ENCODE data around the gene ACSL5.
"Not testable (repeated sequence)": the region's sequence is repeated elsewhere in the genome, so short reads cannot be mapped to it uniquely, and the experiment has no call there.

Gene ACSL5

DNA sequence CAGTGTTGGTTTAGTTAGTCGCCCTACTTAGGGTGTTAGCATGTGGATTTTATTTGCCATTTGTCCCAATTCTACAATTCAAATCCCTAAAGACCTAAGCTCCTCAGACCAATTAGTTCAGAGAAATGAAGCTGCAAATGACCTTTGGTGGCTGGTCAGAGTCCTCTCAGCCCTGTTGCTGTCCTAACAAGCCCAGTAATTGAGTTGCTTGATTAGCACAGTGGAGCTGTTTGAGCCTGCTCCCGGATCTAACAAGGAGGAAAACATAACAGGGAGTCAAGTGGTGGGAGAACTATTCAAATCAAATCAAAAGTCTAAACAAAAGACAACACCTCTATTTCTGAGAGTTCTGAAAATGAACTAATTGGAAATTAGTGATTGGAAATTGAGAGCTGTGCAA, 50.7 kb downstream of the ACSL5 start:
- DNase-seq: no peak

DNA sequence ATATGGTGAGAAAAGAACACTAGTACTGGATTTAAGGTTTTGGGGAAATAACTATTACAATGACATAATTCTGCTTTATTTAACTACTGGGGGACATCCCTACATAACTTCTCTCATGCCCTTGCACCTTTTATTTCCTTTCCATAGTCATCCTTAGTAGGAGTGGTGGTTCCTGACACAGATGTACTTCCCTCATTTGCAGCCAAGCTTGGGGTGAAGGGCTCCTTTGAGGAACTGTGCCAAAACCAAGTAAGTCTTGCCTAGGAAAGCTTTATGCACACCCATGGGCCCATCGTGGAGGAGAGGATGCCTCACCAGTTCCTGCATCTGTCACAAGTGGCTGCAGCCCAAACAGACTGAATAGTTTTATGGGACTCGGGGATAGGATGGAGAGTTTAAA, 52.2 kb downstream of the ACSL5 start:
- no peak for DNase-seq

DNA sequence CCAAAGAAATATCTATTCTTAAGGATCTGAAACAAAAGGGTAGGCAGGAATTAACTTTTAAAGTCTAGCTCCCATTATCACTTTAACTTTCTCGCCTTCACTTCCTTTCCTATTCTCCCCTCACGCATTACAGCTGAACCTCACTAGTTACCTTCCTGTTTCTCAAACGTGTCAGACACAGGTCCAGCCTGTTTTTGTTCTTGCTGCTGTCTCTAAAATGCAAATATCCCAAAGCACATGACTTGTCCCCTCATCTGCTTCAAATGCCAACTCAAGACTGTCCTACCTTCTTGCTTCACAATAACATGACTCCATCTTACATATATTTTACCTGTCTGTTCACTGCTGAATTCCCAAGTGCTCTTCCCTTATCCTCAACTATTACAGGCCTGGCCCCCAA, 55.2 kb downstream of the ACSL5 start:
- DNase-seq: no peak

DNA sequence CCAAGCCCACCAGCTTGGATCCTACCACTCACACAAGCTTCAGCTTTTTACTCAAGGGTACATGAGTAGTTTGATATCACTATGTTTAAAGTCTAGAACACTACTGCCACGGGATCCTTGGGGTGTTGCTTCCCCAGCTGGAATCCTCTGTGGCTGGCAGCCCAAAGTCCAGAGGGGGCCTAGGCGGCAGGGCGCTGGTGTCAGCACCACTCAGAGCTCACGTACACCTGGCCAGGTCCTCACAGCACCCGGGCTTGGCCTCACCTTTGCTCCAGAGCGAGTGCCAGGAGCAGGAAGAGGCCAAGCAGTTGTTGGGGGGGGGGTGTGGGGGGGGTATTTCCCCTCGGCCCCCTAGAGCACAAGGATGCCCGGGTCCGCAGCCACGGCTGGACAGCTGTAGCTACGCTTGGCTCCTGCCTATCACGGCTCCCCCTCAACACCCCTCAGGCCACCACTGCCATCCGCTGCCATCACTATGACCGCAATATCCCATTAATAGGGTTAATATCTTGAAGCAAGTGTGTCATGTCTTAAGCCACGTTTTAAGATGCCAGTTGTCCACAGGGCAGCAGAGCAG, 55.8 kb downstream of the ACSL5 start:
- no peak for DNase-seq

DNA sequence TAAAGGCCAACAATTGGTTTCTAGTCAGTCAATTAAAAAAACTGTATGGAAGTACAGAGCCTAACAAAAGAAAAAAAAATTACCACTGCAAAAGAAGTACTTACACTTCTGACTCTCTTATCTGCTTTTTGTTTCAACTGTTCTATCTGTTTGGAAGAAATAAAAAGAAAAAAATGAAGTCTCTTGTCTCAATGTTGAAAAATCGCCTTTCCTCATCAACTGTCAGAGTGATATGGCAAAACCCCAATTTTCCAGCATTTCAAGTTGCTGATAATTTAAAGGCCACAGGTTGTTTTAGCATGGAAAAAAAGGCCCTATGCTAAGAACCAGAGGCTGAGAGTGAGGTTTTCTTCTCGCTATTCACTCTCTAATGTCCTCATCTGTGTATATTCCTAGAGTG, 59.2 kb downstream of the ACSL5 start:
- no peak for DNase-seq

DNA sequence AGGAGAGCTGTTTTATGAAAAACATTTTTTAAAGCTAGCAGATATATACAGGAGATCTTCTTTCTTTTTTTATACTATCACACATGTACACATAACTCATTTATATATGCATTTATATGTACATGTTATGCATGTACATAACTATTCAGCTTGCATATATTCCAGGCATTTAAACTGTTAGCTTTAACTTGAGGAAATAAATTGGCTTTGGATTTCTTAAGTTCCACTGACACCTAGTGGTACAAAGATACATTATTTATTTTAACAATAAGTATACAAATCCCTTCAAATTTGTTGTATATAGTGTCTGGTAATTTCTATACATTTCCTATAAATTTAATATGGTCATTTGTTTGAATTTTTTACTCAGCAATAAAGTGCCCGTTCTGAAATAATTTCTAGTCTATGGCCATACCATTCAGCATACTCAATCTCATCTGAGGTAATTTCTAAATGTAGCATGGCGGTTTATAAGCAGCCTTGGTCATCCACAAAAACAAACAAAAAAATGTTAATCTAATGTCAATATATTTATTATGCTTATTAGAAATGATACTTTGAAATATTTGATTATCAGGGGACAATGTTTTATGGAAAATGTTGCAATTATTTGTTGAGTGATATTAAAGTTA, 61.2 kb downstream of the ACSL5 start:
- DNase-seq: peak; percentile 41

DNA sequence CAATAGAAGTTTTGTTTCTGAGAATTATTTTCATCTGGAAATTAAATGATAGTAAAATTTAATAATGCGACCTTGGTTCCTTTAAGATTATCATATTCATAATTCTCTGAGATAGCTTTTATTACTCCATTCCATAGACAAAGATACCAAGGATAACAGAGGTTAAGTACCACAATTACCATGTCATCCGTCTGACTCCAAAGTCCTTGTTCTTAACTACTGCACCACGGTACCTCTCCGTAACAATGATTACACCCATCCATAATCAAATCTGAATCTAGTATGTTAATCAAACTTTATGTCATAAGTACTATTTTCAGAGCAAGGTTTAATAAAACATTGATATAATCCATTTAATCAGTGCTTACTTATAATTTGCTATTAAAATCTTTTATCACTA, 64.4 kb downstream of the ACSL5 start:
- DNase-seq: no peak

DNA sequence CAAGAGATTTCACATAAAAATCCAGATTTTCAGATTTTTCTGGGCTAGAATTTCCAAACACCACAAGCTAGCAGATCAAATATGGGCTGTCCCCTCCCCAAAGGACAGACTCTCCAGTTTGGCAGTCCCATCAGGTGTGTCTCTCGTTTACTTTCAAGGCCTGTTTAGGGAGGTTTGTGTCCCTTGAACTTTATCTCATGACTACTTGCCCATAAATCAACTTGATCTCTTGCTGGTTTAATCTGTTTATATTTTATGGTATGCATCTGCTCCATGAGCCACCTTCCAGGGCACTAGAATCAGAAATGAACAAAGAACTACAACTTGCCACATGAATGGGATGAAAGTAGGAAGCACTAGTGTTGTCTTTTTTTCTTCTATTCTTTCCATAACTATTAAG, 67.6 kb downstream of the ACSL5 start:
- no peak for DNase-seq

DNA sequence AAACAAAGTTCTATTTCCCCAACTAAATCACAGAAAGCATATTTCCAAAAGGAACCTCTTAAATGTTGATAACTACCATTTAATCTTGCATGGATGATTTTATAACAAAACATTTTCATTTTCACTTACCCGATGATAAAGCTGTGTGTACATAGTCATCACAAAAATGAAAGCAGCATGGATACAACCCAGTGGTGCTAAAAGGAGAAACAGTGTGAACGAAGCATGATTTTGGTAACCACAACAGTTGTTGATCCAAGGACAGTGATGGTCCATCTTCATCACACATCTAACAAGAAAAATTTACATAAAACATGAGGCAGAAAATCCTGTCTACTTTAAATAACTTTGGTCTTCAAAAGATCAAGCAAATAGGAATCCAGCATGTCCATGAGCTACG, 68.1 kb downstream of the ACSL5 start:
- DNase-seq: no peak

DNA sequence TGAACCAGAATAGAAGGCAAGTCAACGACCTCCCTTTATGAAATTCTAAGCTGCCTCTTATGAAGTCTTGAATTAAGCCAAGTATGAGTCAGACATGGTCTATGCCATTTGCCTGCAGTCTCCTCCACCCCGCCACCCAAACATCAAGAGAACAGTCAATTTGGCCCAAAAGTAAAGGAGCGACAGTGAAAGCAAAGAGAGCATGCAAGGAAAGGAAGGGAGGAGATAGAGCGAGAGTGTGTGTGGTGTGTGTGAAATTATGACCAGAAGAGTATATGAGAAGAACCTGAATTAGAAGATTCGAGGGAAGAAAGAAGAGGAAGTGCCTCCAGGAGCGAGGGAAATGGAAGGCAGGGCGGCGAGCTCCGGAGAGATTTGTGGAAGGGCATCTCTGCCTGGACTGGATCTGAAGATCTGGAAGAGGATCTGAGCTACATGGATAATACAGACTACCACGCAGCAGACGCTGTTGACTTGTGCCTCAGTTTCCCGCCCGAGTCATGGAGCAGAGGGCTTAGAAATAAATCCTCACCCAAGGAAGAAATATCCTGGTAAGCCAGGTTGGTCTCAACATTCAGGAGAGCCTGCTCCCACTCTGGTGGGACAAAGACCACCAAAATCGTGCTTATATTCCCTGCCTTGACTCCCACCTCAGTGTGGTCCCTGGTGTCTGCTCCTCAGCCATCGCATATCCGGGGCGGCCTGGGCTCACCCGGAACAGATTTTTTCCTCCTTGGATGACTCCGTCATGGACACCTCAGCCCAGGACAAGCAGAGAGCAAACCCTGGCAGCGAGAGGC, 72.3 kb downstream of the ACSL5 start:
- DNase-seq: no peak

DNA sequence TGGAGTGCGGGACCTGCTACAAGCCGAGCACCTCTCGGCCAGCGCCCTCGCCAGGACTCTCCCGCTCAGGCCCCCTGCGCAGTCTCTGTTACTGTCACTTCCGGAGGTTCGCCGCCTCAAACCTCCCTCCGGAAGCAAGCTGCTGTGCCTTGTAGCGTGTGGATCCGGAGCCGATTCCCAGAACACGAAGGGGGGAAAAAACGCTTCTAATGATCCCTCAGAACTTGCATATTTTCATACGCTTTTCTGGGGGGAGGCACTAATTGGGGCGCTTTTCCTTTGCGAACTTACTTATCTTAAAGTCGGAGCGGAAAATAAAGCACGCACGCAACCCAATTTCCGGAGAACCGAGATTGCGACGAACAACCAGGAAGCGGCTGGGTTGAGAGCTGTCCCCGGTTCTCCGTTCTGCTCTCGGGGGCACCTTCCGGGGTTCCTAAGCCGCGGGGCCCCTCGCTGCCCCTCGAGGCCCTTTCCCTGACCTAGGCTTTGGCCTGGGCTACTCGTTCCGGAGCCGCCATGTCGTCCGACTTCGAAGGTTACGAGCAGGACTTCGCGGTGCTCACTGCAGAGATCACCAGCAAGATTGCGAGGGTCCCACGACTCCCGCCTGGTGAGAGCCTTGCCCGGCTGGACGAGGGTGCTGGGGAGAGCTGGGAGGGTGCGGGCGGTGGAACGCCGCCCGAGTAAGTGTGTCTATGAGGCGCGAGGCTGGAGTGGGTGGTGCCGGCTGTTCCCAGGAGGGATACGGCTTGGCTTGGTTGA, 73.1 kb downstream of the ACSL5 start, which contains the start of the genes VTI1A and ZDHHC6:
TSS of gene VTI1A (plus strand) at position 361 of the 765 bp plus-strand sequence. CDS start at position 520, 159 bp downstream.
TSS of gene ZDHHC6 (minus strand) at position 60 of the 765 bp plus-strand sequence. CDS start 1,478 bp downstream, outside the sequence.
- DNase-seq: peak; percentile 88

DNA sequence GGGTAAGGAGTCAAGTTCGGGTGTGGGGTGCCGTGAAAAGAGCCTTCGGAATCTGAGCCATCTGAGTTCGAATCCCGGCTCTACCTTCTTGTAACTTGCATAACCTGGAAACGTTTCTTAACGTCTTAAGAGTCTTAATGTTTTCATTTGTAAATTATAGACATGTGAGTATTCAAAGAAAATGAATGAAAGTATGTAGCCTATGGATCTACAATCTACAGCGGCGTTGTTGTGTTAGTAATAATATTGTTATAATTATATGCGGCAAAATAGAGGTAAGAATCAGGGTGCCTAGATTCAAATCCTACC, 73.7 kb downstream of the ACSL5 start:
- DNase-seq: no peak

DNA sequence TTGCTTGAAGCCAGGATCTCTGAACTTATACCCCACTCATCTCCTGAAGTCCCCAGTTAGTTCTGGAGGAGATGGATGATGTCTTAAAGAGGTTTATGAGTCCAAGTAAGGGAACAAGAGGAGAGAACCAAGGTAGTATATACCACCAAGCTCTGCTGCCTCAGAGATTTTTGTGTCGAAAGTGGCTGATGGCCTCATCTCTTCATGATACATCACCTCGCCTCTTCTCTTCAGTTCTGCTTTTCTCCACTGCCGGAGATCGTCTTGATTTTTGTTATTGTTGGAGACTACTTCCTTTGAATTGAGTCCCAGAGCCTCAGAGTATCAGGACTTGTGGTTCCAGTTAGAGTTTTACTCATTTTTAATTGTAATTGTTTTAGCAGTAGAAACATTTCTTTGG, 75.0 kb downstream of the ACSL5 start:
- no peak for DNase-seq

DNA sequence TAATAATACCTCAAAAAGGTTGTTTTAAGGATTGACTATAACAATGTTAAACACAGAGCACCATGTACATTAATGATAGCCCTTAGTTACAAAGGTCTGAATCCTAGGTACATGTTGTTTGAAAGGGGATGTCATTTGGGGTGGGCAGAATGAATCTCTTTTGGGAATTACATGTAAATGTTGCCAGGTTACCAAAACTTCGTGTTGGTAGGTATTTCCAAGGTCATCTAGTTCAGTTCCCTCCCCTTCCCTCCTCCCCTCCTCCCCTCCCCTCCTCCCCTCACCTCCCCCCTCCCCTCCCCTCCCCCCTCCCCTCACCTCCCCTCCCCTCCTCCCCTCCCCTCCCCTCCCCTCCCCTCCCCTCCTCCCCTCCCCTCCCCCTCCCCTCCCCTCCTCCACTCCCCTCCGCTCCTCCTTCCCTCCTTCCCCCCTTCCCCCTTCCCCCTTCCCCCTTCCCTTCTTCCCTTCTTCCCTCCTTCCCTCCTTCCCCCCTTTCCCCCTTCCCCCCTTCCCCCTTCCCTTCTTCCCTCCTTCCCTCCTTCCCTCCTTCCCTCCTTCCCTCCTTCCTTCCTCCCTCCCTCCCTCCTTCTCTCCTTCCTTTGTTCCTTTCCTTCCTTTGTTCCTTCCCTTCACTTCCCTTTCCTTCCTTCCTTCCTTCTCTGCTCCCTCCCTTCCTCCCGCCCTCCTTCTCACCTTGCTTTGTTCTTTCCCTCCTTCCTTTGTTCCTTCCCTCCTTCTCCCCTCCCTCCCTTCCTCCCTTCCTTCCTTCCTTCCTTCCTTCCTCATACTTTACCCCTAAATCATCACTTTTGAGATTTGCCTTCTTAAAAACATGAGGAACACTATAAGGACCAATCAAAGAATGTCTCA, 81.2 kb downstream of the ACSL5 start:
- DNase-seq: no peak

DNA sequence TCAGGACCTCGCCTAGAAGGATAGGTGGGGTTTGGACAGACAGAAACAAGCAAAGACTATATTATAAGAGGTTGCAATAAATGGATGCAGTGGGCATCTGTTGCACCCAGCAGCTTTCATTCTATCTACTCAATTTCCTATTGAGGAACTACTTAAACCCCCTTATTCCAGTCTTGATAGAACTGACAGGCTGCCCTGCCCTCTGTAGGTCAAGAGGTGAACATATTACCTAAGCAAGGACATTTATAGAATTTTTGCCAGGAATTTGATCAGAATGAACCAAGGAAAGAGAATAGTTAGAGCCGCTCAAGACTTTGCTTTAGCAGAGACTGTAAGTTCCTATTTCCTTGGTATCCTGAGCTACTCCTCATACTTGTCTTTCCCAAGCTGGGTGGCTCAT, 82.6 kb downstream of the ACSL5 start:
- no peak for DNase-seq

DNA sequence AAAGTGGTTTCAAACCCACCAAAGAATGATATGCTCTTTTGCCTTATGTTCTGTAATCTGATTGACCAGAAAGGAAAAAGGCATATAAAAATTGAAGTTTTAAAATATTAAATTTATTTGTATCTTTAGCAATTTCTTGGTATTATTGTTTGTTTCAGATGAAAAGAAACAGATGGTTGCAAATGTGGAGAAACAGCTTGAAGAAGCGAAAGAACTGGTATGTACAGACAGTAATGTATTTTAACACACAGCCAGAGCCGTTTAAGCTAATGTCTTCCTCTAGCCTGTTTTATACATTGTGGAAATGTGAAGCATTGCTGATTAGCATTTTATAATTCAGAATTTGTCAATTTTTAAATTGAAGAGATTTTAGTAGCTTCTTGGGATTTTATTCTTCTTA, 86.5 kb downstream of the ACSL5 start:
- DNase-seq: no peak

DNA sequence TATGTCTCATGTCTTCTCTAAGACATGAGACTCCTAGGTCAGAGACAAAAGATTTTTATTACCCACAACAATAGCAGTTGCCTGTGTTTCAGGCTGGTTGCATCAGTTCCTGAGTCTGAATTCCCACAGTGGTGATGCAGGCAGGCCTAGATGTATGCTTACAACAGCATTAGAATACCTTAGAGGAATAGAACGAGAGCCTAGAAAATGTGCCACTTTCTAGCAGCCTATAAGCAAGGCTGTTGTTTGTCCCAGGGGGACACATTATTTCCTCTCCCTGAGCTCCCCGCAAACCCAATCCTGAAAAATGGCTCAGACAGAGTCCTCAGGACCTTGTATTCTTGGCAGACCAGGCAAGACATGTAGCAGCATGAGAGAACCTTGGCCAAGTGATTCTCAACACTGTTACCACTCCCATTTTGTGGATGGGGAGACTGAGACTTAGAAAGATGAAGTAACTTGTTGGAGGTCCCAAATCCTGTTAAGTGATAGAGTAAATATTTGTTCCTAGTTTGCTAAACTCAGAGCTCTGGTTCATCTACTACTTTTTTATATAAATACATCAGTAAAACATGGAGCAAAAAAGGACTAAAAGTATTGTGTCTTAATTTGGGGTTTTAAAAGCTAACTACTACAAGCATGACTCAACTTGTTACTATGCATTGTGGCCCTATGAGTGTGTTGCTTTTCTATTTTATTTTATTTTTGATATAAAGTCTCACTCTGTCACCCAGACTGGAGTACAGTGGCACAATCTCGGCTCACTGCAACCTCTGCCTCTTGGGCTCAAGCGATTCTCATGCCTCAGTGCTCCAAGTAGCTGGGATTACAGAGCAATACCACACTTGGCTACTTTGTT, 87.3 kb downstream of the ACSL5 start:
- no peak for DNase-seq

DNA sequence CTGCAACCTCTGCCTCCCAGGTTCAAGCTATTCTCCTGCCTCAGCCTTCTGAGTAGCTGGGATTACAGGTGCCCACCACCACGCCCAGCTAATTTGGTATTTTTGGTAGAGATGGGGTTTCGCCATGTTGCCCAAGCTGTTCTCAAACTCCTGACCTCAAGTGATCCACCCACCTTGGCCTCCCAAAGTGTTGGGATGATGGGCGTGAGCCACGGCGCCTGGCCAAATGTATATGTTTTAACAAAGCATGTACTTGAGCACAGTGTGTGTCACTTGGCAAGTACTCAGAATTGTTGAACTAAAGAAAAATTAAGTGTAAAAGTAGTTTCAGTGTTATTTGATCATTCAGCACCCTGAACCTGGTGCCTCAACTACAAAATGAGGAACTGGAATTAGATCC, 90.2 kb downstream of the ACSL5 start:
- not testable (repeated sequence) for DNase-seq

DNA sequence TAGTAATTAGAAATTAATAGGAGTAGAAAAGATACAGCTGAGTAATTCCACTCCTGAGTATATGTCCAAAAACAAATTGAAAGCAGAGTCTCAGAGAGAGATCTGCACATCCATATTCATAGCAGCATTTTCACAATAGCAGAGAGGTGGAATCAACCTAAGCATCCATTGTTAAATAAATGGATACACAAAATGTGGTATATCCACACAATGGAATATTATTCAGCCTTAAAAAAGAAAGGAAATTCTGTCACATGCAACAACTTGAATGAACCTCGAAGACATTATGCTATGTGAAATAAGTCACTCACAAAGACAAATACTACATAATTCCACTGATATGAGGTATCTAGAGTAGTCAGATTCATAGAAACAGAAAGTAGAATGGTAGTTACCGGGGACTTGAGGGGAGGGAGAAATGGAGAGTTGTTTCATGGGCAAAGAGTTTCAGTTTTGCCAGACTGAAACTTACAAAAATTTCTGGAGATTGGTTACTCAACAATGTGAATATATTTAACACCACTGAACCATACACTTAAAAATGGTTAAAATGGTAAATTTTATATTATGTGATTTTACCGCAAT, 91.5 kb downstream of the ACSL5 start:
- DNase-seq: no peak

DNA sequence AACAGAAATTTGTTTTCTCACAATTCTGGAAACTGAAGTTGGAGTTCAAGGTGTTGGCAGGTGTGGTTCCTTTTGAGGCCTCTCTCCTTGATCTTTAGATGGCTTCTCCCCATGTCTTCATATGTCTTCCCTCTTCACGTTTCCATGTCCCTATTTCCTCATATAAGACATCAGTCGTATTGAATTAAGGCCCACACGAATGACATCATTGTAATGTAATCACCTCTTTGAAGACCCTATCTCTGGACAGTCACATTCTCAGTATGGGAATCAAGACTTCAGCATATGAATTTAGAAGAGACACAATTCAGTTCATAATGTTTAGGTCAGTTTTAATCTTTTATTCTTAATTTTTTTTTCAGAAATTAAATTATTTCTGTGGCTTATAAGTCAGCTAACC, 92.9 kb downstream of the ACSL5 start:
- DNase-seq: no peak

DNA sequence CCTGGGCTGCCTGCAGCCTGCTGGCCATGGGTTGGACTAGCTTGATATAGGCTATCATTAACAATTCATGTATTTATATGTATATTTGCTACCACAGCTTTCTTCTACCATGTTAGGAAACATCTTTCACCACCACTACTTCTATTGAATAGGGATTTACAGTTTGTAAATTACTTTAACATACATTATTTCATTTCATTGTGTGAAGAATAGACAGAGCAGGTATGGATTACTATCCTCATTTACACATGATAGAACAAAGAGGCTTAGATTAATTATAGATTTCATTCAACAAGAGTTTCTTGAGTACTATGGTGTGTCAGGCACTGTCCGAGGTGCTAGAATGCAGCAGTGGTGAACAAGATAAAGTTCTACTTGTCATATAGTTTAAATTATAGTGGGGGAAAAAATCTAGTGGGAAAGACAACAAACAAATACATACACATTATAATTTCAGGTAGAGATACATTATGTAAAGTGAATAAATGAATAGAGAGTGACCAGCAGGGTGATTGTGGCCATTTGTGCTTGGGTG, 93.7 kb downstream of the ACSL5 start:
- no peak for DNase-seq
